GM12874 (cell line): ENCODE data around the gene DYSF.

Source experiments
- TF ChIP-seq, protein P1 (sequence below): IDR thresholded peaks from 2 replicates; pipeline ENCODE4 v1.5.1; 2011; ENCODE audit warnings: low read depth, mild to moderate bottlenecking, control low read depth, low read length, moderate library complexity; ENCODE audit not compliant: insufficient read depth

Gene DYSF

DNA sequence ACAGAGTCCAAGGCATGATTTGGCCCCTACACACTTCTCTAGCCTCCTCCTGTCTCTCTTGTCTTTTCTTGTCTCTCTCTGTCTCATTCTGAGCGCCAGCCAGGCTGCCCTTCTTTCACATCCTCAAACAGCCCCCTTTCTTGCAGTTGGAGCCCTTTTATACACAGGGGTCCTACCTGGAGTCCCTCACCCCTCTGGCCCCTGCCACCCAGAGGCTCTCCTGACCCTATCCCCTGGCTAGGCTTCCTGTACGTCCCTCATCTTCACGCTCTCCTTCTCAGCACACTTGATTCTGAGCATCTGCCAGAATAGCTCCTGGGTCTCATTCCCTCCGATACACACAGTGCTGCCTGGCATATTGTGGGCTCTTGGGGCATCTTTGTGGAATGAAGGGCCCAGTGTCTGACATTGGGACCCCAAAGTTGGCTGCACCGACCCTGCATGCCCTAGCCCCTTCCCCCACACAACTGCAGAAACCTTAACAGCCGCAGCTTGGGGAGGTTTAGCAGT is 261.9 kb downstream of the DYSF start:
- TF ChIP-seq, protein P1, sequence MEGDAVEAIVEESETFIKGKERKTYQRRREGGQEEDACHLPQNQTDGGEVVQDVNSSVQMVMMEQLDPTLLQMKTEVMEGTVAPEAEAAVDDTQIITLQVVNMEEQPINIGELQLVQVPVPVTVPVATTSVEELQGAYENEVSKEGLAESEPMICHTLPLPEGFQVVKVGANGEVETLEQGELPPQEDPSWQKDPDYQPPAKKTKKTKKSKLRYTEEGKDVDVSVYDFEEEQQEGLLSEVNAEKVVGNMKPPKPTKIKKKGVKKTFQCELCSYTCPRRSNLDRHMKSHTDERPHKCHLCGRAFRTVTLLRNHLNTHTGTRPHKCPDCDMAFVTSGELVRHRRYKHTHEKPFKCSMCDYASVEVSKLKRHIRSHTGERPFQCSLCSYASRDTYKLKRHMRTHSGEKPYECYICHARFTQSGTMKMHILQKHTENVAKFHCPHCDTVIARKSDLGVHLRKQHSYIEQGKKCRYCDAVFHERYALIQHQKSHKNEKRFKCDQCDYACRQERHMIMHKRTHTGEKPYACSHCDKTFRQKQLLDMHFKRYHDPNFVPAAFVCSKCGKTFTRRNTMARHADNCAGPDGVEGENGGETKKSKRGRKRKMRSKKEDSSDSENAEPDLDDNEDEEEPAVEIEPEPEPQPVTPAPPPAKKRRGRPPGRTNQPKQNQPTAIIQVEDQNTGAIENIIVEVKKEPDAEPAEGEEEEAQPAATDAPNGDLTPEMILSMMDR: no peak

DNA sequence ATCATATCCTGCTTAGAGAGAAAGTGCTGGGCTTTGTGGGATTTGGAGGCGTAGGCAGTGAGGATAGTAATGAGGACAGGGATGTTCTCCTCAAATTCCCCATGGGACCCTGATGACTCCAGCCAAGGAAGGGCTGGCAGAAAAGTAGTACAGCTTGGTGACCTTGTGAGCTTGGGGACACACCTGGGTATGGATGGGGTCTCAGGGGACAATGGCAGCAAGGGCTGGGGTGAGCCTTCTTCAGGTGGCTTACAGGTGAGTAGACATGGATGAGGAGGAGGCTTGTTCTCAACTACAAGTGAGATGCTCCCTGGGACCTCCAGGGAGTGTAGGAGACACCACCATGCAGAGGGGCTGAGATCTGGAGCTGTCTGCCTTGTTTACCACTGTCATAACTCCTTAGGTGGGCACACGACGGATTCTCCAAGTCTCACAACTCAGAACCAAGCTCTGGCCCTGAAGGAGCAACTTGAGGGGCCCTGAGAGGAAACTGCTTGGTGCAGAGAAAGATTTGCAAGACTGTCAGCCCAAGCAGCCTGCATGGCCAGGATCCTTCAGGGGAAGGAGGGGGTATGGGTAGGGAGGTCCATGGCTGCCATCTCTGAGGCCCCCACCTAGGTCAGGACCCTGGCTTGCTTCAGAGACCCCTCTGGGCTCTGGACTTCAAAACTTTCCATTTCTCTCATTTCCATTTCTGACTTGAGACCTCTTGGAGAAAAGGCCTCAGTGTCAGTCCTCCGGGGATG is 262.8 kb downstream of the DYSF start:
- TF ChIP-seq, protein P1: no peak

DNA sequence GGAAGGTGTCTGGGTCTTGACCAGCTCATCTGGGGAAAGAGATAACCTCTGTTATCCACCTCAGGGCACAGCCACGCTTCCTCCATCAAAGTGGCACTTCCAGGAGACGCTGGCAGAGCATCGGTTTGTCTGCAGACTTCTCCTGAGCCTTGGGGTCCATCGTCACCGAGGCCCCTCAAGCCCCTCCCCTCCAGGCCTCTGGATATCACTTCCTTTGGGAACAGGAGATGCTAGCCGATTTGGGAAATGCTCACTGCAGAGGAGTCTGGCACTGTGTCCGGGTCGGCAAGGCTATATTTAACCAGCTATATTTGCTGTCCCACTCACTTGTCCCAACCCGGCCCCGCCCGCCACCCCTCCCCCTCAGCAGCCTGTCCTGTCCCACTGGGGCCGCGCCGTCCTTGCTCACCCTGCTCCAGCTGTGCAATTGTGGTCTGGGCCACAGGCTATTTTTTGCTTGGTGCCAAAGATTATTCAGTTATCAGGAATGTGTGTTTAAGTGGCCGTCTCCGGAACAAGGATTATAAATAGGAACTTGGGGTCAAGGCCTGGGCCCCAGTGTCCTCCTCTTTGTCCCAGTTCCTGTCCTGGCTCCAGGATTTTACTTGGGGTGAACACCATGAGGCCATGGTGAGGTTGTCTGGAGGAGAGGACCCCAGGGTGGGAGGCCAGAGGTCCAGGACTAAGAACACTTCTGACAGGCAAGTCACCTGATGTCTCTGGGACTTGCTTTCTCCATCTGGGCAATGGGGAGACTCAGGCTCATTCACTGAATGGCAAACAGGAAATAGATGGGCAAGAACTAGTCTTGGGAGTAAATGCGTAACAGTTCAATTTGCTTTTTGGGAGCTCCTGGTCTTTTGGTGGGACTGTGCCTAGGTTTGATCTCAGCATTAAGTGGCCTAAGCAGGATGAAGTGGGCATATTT is 263.6 kb downstream of the DYSF start:
- TF ChIP-seq, protein P1: no peak

DNA sequence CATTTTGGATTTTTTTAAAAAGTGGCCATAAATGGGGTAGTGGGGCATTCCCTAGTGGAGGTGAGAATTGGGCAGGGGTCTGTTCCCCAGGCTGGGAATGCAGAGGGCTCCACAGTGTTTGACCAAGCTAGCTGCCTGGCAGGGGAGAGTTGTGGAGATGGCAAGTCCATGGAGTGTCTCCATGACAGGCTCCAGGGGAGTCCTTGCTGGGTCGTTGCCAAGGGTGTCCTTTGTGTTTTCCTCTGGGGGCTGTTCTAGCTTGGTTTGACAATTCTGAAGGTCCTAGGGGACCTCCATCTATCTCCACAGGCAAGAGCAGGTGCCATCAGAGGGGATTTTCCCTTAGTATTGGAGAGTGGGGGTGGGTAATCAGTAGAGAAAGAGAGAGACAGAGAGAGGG is 265.3 kb downstream of the DYSF start:
- TF ChIP-seq, protein P1: no peak

DNA sequence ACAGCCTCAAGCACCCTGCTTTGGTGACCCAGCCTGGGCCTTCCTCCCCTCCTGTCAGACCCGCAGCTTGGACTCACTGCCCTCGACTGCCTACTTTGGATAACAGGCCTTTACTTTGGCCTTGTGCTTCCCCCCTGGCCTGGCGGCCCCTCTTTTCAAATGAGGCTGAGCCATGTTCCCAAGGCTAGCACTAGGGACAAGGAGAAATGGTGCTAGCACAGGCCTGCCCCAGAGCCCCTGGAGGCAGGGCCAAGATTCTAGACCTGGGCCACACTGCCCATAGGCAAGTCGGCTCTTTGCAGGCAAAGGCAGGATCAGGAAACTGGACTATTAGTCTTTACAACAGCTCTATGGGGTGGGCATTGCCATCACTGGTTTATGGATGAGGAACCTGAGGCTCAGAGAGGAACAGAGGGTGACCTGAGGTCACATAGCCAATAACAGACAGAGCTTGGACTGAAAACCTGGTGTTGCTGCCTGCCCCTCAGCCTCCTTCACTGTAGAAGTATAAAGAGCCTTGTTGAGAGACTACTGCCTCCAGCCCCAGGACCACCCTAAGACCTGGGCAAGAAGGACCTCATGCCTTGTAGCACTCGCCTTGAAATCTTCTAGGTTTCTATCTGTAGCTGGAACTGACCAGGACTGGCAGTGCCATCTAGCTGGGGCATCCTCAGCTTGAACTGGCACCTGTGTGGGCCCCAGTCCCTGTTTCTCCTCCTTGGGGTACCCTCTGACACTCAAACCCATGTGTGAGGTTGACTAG is 266.3 kb downstream of the DYSF start:
- TF ChIP-seq, protein P1: no peak

DNA sequence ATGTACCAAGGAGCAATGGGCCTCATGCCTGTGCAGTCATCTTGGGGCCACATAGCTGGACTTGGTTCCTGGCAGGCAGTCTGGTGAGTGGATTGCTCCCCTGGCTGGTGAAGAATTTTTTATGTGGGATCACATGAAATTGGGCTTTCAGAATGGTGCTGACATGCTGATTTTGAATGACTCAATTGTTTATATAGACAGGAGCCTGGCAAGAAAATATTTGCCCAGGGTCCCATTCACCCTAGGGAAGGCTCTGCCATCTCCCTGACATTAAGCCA is 266.9 kb downstream of the DYSF start:
- TF ChIP-seq, protein P1: no peak

DNA sequence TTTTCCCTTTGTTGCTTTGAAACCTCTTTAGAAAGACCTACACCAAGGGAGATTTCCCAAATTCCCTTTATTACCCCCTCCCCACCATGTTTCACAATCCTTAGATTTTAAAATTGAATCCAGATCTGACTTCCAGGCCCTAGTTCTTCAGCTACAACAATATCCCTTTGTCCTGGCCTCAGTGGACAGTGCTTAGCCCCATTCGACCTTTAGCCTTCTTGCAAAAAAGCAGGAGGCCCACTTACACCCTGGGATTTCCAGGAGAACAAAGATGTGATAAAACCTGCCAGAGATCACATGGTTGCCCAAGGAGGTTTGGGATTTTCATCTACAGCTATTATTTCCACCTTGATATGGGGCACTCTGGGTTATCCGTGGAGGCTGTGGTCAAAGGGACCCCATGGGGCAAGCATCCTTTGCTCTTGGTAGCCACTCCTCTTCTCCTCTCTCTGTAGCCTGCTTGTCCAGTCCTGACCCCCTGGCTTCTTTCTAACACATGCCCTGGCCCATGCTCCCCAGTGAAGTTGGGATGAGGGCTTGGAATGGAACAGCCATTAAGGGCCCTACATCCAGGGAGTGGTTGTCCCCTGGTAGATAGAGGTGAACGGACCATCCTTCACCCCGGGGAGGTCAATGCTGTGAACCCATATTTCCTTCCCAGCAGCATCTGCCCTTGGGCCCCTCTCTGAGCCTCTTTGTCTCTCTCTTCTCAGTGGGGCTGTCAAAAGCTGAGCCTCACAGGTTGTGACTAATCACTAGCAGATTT is 267.4 kb downstream of the DYSF start:
- TF ChIP-seq, protein P1: no peak
